EH (cell line): ENCODE measurements around the gene APH1A.
"Not testable (repeated sequence)": the region's sequence is repeated elsewhere in the genome, so short reads cannot be mapped to it uniquely, and the experiment has no call there.

Experiments
- DNase-seq: peaks from one replicate; pipeline ENCODE4 v3.0.0-alpha.2; 2015; ENCODE audit warnings: low read depth

APH1A gene

DNA sequence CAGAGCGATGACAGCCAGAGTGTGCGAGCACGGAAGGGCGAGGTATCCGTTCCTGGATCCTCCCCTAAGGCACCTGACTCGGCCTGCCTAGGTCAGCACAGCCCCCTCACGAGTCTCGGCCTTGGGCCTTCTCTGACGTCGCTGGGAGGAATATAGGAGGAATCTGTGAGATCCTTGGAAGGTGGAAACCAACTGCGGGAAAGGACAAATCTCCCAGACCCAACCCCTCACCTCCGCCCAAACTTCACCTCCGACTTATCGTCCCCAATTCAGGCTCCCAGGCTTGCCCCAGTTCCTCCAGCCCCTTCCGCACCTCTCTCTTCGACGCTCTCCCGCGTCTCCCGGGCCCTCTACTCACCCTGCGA lies 494 bp downstream of the APH1A start:
- DNase-seq, result peak; percentile 34

DNA sequence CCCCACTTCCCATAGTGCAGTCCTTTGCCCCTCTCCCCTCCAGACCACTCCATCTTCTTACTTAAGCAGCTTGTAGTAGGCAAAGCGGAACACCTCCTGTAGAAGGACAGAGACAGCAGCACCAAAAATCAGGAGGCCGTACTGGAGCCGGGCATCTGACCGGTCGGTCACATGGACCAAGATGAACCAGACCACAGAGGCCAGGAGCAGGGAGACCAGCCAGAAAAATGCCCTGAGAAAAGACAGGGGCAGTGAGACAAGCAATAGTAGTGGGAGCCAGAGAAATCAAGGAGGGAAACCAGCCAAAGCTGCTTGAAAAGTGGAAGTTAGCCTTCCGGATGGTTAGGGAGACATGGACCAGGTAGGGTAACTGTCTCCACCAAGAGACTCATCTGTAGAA lies 920 bp downstream of the APH1A start:
- DNase-seq, result no peak

DNA sequence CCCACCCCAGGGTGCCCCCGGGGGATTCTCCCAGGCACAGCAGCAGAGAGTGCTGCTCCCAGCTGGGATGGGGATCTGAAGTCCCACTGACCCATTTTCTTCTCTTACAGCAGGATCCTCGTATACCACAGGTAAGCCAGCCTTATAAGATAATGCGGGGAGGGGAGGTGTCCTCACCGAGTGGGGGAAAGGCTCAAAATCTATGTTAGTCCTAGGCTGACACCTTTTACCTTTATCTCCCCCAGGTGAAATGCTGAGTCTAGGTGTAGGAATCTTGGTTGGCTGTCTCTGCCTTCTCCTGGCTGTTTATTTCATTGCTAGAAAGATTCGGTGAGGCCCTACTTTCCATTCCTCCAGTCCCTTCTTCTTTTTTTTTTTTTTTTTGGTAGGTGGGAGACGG lies 5.3 kb downstream of the APH1A start:
- DNase-seq, result no peak

DNA sequence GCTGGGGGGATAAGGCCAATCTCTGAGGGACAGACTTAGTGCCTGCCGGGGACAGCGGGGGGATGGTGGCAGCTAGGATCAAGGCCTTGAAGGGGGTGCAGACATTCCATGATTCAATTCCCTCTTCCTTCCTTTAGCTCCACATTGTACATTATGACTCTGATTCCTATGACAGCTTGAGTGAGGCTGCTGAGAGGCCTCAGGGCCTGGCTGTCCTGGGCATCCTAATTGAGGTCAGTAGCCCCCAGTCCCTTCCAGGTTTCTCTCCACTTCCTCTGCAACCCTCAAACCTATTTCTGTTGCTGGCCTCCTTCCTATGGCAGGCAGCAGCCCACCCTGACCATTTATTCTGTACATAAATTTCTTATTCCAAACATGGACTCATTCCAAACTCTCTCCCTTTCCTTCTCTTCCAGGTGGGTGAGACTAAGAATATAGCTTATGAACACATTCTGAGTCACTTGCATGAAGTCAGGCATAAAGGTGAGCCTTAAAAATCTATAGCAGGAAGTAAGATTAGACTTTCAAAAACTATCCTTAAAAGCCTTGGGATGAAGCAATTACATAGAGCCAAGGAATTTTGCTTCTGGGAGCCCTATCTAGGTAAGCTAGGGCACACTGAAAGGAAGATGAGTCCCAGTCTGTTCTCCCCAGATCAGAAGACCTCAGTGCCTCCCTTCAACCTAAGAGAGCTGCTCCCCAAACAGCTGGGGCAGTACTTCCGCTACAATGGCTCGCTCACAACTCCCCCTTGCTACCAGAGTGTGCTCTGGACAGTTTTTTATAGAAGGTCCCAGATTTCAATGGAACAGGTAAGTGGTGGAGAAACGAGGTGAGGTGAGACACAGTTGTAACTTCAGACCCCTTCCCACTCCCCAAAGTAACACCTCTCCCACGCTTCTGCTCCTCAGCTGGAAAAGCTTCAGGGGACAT lies 6.2 kb downstream of the APH1A start:
- no peak for DNase-seq

DNA sequence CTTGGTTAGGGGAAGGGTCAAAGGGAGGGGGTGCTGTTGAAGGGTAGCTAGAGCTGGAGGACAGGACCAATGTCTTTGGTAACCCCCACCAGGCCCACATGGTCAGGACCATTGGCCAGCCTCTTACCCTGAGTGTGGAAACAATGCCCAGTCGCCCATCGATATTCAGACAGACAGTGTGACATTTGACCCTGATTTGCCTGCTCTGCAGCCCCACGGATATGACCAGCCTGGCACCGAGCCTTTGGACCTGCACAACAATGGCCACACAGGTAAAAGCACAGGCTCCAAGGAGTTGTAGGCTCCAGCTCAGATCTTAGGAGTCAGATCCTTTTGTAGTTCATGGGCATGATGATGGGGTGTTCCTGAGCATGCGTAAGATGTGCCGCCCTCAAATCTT lies 7.4 kb downstream of the APH1A start:
- DNase-seq, result no peak

DNA sequence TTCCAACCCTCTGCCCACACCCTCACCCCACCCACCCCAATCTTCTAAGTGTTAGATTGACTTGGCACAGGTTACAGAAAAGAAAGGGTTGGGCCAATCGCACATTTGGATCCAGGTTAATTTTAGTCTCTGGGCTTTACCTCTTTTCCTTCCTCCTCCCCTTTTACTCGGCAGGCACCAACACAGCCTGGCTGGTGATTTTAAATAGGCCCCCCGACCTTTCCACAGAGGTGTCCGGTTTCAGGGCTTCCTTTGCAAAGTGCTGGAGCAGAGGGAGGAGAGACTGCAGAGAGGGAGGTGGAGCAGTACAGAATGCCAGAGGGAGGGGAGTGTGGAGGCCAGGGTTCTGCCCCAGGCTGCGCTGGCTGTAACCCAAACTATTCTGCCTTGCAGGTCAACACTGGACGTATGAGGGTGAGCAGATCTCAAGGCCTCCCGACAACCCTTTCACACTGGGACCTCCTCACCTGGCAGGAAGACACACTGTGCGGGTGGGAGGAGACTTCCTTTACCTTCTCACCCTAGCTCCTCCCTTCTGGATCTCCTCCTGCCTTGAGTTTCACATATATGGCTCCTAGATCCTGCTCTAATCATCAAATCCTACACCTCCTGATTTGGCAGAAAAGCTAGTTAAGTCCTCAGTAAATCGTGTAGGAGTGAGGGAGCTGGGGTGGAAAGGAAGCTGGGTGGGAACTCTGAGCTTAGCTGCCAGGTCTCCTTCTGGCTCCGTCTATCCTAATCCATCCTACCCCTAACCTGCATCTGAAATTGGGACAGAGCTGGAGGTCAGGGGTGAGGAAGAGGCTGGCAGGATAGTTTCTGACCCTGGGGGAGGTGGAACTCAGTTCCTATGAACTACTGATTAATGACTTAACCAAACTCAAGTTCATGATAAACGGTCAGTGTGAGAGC lies 8.8 kb downstream of the APH1A start:
- peak; percentile 47 for DNase-seq

DNA sequence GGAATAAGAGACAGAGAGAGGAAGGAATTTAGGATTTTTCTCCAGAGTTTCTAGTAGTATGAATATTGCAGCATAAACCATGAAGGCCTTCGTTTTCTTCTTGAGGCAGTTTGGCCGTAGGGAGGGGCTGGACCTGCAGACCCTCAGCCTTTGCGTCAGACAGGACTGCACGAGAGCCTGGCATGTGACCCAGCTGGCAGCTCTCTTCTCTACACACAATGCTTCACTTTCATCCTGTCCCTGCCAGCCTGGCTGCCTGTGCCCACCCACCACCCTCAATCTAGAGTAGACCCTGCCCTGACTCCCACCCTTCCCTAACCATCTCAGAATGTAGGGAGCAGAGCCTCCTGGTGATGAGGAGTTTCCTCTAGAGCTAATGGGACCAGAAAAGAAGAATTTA lies 9.6 kb downstream of the APH1A start:
- no peak for DNase-seq

DNA sequence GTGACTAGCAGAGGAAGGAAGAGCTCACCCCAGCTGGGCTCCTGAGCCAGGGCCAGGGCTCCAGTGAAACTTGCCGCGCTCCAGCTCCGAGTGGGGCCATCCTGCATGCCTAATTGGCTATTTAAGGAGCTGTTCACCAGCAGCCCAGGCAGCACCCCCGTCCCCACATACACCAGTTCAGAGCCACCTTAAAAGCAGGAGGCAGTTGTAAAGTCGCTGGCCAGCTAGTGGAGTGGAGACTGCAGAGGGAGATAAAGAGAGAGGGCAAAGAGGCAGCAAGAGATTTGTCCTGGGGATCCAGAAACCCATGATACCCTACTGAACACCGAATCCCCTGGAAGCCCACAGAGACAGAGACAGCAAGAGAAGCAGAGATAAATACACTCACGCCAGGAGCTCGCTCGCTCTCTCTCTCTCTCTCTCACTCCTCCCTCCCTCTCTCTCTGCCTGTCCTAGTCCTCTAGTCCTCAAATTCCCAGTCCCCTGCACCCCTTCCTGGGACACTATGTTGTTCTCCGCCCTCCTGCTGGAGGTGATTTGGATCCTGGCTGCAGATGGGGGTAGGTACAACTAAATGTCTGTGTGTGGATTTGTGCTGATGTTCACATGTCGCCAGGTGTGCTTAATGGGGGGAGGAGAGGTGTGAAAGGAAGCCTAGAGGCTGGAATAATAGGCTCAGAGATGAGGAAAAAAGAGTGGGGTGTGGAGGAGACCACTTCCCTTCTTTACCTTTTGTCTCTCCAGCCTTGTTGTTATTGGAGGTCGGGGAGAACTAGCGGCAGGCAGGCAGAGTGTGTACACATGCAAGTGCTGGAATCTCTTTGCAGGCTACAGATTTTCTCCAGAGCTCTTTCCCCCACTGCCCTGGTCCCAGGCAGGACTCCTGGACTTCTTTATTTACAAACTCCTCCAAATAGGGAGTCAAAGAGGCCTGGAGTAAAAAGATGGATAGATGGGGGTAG lies 10.9 kb downstream of the APH1A start, which contains the start of gene CA14:
Gene CA14, plus strand, starts transcription at position 151 of the 962 bp plus-strand sequence. Its CDS starts 355 bp downstream, at position 506.
- DNase-seq, result no peak

DNA sequence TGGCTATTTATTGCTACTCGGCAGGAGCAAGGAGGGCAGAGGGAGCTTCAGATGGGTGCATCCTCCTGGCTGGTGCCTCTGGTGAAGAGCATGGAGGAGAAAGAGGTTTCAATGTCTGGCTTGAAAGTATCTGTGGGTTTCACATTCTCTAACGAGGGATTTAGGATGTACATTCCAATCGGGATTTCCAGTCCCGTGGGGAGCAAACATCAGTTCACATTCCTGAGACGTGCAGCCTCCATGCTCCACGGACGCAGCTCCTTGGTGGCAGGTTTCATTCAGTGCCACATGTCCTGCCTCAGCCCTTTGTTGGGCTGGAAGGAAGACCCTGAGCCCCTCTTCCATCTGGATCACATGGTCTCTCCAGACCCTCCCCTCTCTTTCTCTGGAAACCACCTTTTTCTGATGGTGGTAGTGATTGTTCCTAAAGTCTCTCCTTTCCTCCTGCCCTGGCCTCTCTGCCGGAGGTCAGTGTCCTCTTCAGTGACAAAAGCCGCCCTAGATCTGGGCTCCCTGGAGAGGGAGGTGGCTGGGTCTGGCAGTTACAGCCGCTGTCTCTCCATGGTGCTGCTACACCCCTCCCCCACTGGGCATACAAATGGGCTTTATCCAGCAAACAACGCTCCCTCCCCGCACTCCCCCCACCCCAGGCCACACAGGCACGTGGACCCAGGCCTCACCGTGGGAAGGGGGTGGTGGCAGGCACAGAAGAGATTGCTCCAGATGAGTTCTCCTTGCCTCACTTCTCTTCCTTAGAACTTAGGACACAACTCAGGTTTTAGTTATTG lies 12.1 kb downstream of the APH1A start:
- peak; percentile 64 for DNase-seq

DNA sequence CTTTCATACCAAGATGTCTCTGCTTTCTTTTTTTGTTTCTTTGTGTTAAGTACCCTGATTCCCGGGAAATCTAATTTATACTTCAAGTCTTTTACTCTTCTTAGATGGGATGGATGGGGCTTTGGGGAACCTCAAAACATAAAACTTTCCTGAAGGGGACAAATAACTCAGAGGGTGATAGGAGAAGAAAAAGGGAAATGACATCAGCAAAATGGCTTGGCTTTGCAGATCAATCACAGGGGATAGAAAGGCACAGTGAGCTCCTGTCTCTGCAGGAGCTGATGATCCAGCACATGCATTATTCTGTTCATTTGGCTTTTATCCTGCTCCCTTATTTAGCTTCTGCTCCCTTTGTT lies 12.6 kb downstream of the APH1A start:
- no peak for DNase-seq

DNA sequence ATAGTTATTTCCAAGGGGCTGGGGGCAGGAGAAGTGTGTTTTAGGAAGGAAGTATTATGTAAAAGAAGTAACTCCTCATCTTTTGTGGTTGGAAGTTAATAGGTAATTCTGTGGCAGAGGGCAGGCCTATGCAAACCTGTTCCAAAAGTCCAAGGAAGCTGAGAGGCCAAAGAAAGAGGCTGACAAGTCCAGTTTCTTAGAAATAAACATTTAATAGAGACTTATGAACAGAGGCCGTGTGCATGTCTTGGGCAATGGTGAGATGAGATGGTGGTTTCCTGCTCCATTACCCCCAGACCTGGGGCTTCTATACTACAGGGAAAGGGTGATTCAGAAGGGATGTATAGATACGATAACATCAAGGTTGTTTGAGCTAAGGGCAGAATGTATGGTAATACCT lies 18.9 kb downstream of the APH1A start:
- DNase-seq, result no peak

DNA sequence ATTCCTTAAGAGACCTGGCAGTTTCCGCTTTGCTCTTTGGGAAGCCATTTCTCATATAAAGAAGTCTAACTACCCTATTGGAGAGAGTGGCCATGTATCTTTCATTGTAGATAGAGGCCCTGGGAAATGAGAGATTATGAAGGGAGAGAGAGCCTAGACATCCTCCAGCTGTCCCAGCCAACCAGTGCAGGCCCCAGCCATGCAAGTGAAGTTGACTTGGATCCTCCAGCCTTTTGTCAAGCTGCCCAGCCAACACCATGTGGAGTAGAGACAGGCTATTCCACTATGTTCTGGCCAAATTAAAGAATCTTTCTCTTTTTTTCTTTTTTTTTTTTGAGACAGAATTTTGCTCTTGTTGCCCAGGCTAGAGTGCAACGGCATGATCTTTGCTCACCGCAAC lies 25.8 kb downstream of the APH1A start:
- no peak for DNase-seq

DNA sequence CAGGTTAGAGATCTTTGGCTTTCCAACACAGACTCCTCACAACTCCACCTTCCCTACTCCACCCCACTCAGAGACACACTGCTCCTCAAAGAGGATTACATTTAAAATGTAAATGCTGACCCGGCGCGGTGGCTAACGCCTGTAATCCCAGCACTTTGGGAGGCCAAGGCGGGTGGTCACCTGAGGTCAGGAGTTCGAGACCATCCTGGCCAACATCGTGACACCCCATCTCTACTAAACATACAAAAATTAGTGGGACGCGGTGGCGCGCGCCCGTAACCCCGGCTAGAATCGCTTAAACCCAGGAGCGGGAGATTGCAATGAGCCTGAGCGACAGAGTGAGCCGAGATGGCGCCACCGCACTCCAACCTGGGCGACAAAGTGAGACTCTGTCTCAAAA lies 31.1 kb downstream of the APH1A start:
- DNase-seq, result no peak

DNA sequence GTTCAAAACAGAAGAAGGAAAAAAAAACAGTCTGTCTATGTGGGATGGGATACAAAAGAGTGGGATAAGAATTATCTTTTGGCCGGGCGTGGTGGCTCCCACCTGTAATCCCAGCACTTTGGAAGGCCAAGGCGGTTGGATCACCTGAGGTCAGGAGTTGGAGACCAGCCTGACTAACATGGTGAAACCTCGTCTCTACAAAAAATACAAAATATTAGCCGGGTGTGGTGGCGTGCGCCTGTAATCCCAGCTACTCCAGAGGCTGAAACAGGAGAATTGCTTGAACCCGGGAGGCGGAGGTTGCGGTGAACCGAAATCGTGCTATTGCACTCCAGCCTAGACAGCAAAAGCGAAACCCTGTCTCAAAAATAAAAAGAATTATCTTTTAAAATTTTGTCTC lies 31.6 kb downstream of the APH1A start:
- DNase-seq, result not testable (repeated sequence)

DNA sequence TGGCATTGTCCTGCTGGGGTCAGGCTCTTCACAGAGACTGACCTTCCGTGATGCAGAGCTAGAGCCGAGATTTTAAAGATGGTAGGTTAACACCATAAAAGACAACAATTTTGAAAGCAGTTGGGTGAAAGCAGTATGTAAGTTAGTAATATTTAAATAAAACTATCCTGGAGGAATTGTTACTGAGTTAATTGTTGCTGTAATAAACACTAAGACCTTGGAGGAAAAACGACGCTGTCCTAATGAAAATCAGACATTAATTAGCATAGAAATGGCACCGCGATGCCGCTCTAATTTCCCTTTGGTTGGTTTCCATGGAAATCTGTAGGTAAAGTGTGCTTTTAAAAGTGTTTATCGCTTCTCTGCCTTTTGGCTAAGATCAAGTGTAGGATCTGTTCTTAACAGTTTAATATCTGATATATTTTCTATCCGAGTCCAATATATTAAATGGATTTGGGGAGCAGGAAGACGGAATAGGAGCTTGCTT lies 32.2 kb downstream of the APH1A start:
- DNase-seq, result no peak

DNA sequence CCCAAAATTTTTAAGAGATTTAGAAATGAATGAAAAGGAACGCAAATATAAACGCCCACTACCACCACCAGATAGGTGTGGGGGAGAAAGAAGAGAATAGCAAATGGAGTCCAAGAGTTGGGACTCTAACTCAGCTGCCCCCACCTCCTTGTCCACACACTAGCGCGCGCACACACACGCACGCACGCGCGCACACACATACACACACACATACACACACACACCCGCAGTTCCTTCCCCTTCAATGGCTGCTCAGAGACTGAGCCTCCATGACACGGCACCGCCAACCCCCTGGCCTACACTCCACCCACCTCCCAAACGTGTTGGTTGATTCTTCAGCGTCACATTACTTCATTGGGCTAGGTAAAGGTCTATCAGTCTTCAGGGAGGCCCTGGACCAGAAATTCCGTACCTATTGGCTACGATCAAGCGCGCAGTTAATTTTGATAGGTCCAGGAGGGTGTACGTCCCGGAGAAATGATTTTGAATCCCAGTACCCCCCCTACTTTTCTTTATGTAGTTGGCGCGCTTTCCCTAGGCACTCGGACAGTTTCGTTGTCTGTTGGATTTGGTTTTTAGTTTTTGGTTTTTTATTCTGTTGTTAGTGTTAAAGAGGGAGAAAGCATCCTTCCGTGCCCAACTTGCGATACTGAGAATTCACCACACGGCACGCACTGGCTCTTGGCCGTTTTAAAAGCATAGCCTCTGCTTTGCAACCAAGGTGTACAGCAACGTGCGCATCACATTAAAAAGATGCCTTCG lies 32.8 kb downstream of the APH1A start, which contains the start of gene ANP32E:
Gene ANP32E, minus strand, starts transcription at position 261 of the 762 bp plus-strand sequence. CDS start 326 bp downstream, outside the sequence.
- peak; percentile 100 for DNase-seq

DNA sequence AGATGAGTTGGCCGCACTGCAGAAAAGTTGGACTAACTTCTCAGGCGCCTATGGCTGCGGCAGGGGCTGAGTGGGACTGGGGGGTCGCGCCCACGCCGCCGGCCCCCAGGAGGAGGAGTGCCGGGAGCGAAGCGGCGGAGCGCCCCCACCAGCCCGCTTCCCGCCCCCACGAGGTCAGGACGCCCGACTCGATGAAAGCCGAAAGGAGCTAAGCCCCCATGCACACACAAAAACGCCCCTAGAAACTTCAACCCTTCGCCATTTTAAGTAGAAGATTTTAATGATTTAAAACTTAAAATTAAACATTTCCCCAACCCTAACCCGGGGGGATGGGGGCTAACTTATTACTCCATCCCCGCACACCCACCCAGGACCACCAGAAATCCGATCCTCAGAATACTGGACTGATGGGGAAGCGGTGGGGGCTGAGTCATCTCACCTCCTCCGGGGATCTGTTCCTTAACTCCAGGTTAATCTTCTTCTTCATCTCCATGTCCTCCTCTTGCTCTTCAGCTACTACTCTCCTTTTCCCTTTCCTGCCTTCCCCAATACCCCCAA lies 33.4 kb downstream of the APH1A start:
- peak; percentile 18 for DNase-seq

DNA sequence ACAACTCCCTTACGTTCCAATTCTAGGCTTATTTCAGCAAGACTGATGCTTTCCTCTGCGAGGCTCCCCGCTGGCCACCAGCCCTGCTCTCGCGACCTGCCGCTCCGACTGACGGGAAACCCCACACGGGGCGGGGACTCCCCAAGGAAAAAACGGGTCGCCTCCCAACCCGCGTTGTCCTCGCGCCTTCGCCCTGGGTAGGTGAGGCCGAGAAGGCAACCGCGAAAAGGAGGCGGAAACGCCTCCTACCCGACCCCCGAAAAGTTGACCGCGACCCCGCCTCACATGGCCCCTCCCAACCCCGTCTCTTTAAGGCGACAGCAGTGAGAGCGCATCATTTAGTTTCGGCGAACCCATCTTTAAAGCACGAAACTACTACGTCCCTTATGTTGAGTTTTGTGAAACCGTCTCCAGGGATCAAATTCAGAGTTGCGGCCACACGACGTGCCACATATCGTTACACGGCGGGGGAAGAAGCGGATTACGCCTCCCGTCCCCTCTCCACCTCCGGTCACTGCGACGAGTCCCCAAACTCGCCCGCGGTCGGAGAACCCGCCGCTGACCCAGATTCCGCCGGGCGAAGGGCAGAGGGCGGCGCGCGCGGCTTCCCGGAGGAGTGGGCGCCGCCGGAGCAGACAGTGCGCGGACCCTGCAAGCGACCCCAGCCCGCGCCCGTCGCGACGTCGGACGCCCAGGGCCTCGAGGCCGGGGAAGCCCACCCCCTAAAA lies 34.1 kb downstream of the APH1A start:
- peak; percentile 80 for DNase-seq

DNA sequence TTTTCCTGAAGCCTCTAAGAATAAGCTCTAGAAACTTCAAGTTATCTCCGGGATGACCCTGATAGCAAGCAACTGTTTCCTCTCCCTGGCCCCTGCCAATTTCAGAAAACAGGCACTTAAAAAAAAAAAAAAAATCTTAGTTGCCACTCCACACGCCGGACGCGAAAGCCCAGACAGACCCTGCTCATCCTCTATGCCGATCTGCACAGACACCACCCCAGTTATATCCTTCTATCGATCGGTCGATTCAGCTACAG lies 34.6 kb downstream of the APH1A start:
- no peak for DNase-seq
